Activated CD4-positive, alpha-beta T cell treated with anti-CD3 and anti-CD28 coated beads for 24 hours (primary cell): ENCODE data around the gene TRABD.
"Not testable (repeated sequence)": the region's sequence is repeated elsewhere in the genome, so short reads cannot be mapped to it uniquely, and the experiment has no call there.

Source experiments
- DNase-seq, 2 donors: peaks; one replicate each; pipeline ENCODE4 v3.0.0-alpha.2; 2020; ENCODE audit warnings: low read depth in 2 of 2

TRABD gene

DNA sequence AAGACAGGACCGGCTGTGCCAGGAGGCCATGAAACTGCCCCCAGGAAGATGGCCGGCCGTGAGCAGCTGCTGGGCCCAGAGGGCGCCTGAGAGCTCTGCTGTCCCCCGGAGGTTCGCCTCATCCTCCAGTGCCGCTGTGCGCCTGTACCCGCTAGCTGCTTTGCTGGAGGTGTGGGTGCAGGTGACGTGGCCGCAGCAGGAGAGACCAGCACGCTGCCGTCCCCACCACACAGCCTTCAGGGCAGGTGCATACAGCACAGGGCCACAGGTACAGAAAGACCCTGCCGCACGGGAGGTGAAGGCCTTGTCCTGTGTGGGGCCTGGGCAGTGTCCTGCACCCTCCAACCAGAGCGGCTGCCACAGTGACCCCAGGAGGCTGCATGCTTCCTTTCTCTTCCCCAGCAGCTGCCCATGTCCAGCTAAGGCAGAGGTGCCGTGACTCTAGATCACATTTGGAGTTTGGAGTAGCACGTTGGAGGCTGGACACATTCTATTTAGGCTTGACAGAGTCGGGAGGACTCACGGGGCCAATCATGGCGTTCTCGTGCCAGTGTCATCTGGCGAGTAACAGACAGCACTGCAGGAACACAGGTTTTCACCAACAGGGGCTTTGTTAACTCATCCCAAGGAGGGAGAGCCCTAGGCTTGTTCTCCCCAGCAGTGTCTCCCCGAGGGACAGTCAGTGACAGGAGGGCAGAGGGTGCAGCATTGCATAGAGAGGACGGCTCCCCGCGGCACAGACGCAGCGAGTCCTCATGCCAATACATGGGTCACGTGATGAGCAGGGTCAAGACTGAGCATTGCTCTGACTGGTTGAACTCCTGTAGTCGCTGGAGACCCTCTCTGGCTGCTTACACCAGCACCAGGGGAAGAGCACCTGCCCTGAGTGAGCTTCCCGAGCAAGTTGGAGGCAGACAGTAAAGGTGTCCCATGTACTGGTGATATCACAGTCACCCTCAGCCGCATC is 33.9 kb upstream of the TRABD start:
- DNase-seq: no peak

DNA sequence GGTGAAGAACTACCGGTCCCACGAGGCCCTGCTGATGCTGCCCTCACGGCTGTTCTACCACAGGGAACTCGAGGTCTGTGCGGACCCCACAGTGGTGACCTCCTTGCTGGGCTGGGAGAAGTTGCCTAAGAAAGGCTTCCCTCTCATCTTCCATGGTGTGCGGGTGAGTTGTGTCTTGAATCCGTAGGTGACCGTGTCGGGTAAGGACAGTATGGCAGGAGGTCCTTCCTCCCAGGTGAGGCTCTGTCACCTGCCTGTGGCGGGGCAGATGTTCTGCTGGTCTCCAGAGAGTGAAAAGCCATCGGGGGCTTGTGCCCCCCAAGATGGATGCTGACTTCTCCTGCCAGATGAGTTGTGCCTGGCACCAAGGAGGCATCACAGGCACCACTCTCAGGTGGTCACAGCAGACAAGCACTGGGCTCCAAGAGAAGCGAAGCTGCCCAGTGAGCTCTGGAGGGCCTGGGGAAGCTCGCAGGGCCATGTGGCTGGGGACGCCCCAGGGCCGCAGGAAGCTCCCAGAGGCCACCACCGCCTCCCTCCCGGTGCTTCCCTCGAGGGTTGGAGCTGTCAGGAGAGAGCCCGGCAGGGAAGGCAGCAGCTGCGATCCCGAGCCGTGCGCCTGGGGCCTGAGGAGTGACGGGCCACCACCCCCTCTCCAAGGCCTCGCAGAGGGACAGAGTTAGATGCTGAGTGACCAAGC is 32.5 kb upstream of the TRABD start:
- no peak for DNase-seq

DNA sequence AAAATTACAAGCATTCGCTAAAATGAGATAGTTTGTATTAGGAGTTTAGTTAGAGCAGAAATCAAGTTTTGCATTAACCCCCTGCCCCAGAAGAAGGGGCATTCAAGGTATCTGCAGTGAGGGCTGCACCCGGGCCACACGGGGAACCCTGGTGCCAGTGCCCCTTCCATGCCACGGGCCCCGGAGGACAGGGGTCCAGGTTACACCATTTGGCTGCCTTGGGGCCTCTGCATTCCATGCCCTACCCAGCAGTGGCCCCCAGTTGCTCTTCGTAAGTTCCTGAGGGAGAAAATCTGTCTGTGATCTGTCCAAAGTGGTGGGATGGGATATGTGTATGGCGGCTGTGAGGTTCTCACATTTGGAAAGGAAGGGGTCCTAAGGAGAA is 32.0 kb upstream of the TRABD start:
- no peak for DNase-seq

DNA sequence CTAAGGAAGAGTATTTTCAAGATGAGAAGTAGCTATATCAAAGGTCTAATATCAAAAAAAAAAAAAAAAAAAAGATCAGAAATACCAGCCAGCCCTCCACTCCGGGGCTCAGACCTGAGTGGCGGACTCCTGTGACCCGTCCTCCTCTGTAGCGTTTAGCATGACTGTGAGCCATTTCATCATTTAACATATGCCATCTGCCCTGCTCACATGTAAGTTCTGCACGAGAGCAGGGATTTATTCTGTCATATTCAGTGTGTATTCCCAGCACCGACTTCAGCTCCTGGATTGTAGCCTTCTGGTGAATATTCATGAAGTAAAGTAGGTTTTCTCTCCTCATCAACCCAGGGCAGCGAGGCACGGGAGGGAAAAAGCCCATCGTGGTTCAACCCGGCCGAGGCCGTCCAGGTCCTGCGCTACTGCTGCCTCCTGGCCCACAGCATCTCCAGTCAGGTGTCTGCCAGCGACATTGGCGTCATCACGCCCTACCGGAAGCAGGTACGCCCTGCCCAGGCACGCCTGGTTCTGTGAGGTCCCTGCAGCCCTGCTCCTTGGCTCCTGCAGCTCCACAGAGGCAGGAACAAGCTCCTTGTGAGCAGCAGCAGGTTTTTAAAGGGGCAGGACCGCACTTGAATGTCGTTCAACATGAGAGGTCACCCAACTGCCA is 27.9 kb upstream of the TRABD start:
- no peak for DNase-seq

DNA sequence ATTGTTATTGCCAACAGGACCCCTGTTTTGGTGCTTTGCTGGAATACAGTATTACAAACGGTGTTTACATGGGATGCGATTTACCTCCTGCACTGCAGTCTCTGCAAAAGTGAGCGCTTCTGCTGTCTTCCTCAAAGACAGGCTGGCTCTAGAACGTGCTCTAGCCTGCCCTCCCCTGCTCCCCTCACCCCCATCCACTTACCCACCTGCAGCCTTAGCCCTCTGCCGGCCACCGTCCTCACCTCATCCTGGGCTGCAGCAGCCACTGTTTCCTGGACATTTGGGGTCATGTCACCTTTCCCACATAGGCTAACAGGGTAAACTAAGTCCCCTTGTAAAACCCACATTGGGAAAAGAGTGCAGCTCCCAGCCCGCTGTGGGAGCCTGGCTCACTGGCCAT is 24.8 kb upstream of the TRABD start:
- no peak for DNase-seq

DNA sequence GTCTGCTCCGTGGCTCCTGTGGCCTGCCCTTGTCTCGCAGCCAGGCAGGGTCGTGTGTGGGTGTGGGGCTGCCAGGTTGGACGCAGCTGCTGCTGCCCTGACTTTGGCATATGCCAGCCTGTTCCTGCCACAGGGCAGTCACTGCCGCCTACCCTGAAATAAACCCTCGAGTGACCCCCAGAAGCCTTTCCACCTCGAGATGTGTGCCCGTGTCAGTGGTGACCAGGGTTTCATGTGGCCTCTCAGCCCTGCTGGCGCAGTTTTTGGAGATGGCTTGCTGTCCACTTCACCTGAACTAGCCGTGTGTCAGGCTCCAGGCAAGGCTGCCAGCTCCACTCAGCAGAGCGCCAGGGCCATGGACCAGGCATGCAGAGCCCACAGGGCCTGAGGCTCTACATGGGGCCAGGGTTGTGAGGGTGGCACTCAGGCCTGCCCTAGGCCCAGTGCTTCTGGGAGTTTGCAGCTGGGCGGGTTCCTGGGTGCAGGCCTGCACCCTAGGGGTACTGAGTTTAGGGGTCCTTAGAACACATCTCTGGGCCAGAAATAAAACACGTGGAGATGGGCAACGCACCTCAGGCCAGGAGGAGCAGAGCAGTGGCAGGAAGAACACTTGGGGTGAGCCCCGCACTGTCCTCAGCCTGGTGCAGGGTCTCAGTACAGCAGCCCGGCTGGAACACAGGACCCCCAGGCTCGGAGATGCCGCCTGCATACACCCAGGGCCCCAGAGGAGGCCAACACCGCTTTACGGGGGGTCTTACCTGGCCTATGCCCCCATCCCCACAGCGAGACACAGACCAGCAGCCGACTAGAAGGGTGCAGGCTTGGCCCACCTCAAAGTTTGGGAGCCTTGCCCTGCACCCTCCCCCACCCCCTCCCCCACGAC is 24.0 kb upstream of the TRABD start:
- DNase-seq: no peak

DNA sequence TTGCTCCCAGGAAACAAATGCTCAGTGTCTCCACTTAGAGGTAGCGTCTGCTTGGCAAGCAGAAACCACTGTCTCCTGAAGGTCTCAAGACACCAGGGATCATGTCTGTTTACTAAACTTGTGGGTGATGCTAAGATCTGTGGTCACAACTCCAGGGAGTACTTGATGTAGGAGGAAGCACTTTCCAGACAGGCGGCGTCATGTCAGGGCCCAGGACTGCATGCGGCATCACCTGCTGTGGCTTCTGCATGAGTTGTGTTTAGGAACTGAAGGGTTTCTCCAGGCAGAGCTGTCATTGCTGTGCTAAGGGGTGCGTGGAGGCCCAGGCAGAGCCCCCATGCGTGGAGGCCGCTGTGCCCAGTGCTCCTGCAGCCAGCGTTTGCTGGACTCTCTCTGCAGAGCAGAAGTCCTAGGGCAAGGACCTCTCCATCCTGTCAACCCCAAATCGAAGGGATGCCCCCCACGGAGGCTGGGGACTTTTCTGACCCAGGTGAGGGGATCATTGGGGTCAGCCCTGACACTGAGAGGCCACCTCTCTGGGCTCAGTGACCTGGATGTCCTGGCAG is 23.2 kb upstream of the TRABD start:
- DNase-seq: no peak

DNA sequence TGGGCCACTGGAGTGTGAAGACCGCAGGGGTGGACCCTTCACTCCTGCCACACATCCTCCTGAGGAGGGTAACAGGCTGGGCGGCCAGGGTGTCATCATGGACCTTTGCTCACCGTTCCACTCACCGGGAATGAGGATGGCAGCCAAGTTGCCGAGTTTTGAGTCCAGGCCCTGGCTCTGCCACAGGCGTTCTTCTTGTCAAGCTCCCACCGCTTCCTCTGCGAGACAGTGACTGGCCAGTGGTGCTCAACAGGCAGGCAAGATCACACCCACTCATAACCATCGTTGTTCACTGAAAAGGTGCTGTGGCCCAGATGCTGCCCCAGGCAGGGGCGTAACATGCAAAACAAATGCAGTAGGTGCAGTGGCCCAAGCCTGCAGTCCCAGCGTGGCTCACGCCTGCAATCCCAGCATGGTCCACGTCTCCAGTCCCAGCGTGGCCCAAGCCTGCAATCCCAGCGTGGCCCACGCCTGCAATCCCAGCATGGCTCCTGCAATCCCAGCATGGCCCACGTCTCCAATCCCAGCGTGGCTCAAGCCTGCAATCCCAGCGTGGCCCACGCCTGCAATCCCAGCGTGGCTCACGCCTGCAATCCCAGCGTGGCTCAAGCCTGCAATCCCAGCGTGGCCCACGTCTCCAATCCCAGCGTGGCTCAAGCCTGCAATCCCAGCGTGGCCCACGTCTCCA is 20.1 kb upstream of the TRABD start:
- DNase-seq: no peak

DNA sequence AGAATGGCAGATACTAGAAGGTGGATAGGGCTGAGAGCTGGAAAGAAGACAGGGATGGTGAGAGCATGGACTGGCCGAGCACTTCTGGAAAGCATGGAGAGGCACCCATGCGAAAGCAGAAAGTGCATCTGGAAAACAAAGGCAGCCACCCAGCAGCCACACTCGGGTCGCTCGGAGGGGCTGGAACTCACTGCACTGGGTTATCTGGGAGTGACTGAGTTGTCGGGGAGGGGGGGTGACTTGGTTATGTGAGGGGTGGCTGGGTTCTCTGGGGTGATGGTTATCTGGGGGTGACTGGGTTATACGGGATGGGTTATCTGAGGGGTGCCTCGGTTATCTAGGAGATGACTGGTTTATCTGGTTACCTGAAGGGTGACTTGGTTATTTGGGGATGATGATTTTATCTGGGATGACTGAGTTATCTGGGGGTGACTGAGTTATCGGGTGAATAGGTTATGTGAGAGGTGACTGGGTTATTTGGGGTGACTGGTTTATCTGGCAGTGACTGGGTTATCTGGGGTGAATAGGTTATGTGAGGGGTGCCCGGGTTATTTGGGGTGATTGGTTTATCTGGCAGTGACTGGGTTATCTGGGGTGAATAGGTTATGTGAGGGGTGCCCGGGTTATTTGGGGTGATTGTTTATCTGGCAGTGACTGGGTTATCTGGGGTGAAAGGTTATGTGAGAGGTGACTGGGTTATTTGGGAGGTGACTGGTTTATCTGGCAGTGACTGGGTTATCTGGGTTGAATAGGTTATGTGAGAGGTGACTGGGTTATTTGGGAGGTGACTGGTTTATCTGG is 17.8 kb upstream of the TRABD start:
- DNase-seq: no peak

DNA sequence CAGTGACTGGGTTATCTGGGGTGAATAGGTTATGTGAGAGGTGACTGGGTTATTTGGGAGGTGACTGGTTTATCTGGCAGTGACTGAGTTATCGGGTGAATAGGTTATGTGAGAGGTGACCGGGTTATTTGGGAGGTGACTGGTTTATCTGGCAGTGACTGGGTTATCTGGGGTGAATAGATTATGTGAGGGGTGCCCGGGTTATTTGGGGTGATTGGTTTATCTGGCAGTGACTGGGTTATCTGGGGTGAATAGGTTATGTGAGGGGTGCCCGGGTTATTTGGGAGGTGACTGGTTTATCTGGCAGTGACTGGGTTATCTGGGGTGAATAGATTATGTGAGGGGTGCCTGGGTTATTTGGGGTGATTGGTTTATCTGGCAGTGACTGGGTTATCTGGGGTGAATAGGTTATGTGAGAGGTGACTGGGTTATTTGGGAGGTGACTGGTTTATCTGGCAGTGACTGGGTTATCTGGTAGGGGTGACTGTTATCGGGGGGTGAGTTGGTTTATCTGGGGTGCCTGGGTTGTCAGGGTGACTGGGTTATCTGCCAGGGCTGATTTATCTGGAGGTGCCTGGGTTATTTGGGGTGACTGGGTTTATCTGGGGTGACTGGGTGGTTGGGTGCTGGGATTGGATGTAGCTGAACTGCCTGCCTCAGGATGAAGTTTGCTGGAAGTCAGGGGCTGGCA is 17.1 kb upstream of the TRABD start:
- DNase-seq: not testable (repeated sequence)

DNA sequence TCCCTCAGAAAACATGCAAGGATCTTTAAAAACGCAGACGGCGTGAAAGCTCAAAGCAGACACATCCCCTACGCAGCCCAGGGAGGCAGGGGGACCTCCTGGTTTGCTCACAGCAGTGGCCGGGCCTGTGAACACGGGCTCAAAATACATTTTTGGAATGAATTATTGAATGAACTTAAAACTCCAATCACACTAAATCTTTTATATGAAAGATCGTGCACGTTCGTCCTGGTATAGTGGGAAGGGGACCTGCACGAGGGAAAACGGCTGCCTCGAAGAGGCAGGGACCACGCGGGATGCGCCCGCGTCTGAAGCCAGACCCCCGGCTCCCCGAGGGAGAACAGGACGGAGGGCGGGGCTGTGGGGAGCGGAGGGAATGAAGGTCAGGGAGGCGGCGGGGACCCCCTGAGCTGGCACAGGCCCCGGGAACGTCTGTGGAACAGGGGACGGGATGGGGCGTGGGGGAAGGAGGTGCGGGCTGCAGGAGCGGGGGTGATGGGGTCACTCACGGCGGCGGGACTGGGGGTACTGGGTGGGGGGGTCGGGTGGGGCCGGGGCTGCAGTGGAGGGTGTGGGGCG is 16.4 kb upstream of the TRABD start:
- no peak for DNase-seq

DNA sequence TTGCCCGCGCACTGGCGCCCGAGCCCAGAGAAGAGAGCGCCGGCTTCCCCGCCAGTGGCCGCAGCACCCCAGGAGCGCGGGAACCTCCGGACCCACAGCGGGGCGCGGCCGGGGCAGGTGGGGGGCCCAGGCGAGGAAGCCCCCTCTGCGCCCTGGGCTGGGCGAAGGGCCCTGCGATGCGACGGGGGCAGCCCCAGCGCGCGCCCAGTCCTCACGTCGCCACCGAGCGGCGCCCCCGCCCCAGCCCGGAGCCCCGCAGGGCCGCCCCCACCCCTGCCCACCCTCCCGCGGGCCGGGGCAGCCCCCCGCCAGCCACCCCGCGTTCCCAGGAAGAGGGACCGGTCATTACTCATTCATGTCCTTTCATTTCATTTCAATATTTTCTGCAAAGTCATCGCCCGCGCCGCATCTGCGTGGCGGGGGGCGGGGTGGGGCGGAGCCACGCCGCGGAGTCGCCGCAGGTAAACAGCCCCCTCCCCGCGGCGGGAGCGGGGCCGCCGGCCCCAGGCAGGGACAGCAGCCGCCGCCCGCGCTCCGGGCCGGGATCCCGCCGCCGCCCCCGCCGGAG is 15.9 kb upstream of the TRABD start:
- DNase-seq: peak; percentile 45 to 52

DNA sequence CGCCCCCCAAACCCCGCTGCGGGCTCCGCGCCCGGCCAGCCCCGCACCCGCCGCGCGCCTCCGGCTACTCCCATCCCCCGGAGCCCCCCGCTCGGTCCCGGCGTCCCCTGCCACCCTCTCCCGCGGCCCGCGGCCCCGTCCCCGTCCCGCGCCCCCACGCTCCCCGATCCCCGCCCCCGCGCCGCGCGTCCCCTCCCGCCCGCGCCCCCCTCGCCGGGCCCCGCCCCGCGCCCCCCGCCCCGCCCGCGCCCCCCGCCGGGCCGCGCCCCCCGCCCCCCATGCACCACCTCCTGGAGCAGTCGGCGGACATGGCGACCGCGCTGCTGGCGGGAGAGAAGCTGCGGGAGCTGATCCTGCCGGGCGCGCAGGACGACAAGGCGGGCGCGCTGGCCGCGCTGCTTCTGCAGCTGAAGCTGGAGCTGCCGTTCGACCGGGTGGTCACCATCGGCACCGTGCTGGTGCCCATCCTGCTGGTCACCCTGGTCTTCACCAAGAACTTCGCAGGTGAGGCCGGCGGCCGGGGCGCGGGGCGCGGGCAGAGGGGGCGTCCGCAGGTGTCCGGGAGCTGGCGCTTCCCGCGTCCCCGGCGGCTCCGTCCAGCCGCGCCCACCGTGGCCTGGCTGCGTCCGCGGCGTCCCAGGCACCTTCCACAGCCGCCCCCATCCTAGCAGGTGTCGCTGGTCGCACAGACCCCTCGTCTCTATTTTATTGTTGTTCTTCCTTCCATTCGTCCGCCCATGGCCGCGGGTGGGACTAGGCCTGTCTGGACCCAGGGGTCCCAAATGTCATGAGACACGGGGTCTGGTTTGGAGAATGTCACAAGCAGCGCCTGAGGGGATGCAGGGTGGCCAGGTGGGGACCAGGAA is 15.0 kb upstream of the TRABD start, which contains the start of gene PANX2:
TSS of gene PANX2 (plus strand) at position 279 of the 866 bp plus-strand sequence. CDS start at position 279, 0 bp downstream.
- DNase-seq: no peak

DNA sequence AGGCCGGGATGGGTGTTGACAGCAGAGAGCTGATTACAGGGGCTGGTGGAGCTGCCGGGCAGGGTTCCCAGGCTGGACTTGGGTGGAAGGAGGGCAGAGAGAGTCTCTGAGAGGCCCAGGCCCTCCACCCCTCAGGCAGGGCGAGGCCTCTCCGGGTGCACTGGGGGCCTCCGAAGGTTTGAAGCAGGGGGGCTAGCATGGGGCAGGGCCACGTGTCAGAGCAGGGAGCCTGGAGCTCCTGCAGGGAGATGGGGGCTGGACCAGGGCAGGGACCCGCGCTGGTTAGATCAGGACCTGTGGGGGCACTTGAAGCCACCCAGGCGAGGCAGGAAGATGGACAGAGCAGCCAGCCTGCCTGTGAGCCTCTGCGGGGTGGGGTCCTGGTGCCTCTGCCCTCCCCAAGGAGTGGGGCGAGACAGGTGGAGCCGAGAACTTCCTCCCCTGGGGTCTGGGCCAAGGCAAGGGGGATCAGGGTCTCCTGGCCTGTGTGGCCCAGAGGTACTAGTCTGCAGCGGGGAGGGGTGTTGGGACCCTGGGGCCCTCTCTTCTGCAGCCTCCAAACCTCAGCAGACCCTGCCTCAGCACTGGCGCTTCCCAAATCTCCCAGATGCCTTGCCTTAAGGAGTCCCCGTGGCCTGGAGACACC is 14.3 kb upstream of the TRABD start:
- no peak for DNase-seq

DNA sequence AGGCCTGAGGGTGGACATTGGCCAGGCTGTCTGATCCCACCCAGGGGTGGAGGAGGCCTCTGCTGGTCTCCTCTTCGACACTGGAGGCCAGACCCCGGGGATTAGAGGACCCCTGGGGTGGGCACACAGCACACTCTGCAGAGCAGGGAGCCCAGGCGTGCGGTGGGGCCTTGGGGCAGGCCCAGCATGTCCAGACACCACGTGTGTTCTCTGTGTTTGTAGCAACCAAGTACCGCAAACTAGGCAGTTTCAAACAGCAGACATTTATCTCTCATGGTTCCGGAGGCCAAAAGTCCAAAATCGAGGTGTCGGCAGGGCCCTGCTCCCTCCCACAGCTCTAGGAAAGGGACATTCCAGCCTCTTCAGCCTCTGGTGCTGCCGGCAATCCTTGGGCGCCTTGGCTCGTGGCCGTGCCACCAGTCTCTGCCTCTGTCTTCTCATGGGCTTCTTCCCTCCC is 13.7 kb upstream of the TRABD start:
- DNase-seq: no peak

DNA sequence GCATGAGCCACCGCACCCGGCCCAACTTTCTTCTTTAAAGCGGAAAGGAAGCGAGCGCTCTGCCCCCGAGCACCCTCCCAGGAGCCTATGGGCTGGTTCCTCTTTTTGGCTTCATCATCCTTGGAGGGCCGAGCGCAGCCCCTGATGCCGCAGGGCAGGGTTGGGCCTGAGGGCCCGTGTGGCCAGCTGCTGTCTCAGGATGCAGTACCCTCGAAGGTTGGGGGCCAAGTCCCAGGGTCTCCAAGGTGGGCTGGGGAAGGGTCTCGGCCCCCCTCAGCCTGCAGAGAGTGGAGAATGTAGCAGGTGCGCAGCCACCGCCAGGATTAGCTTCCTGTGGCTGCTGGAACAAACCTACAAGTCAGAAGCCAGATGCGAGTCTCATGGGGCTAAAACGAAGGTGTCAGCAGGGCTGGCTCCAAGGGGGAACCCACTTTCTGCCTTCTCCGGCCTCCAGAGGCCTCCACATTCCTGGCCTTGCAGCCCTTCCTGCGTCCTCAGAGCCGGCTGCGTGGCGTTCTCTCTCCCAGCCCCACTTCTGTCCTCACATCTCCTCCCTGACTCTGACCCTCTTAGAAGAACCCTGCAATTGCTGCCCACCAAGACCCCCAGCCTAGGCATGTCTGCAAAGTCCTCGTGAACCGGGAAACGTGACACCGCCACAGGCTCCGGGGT is 12.3 kb upstream of the TRABD start:
- no peak for DNase-seq
